ENCODE measurements around the gene SYT7. TPM values are rescaled to one million over a fixed set of nuclear protein-coding genes. Genes with fewer than 3 reads are reported as not detected.

Gene SYT7
- total and polyA plus RNA-seq, 2 of the 8 experiments (the other 6 are each of a cell fraction or from before 2014, with no cell fraction given): 9.6 to 10.5 TPM

DNA sequence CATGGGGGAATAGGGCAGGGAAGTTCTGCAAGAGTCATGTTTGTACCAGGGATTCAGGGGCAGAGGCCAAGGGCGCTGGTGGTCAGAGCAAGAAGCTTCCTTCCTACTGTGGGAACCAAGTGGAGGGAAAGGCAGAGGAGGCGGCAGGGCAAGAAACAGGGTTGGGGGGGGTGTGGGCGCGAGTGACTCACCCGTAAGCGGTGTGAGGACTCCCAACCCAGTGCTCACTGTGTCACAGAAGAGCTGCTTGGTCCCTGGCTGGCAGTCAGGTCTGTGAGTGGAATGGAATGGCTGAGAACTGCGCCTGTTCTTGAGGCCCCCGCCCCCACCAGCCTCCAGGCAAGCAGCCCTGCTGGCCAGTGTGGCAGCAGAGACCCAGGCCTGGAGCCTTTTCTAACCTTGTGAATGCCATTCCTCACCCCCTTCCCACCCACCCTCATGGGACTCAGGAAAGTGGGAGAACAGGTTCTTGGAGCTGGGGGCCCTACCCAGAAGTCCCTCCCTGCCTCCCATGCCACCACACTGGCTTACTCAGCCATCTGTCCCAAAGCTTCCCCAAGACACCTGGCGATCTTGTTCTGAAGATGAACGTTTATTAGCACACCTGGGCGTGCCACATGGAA lies 67.6 kb downstream of the SYT7 start:
- CTCF ChIA-PET (ENCODE audit: partially characterized antibody): interaction anchor here (0.7 to 40.4 kb wide), 14 partner anchors 8 to 123 kb away, joined by 3 to 2106 read pairs (median 6); a partner anchor contains a TSS
- Histone ChIP-seq H3K4me1 (replicated peaks in 1 of 4; ENCODE audit: control insufficient read depth in 3 of 4, insufficient read depth in 4 of 4, low read length in 3 of 4) (peaks cover 0 to 48% (median 31%) of the 10 kb centered on the region in 4 experiments; a peak in 6 of 7 replicates), H3K79me1 (ENCODE audit: low read depth, low read length) (no peaks in the 10 kb centered on the region), H3K4me3 (ENCODE audit: extremely low read depth in 1 of 4, insufficient read depth in 2 of 4, low read depth in 3 of 4, low read length in 4 of 4) (no peak overlapping the region), H3K79me2 (ENCODE audit: control insufficient read depth in 1 of 2, insufficient read depth in 2 of 2, low read length in 2 of 2) (no peaks in the 10 kb centered on the region), H3K9ac (replicated peaks in 1 of 4; ENCODE audit: extremely low read depth in 1 of 4, low read depth in 3 of 4, low read length in 3 of 4) (no peak overlapping the region), H3K9me3 (ENCODE audit: insufficient read depth in 2 of 2, low read depth in 1 of 2, low read length in 1 of 2) (no peaks in the 10 kb centered on the region), H3K56ac (replicated peaks; ENCODE audit: insufficient read length, low read depth, low read length) (no peak overlapping the region), H2AK5ac (ENCODE audit: low read depth, low read length) (peak overlapping the region; percentile 71; the same call in 1 of the 2 replicates), H4K5ac (ENCODE audit: insufficient read length, low read depth, low read length) (no peak overlapping the region), H2AFZ (ENCODE audit: low read length) (no peak overlapping the region), H3K36me3 (ENCODE audit: control insufficient read depth in 2 of 4, insufficient read depth in 4 of 4, low read length in 3 of 4) (no peaks in the 10 kb centered on the region), H4K8ac (ENCODE audit: extremely low read depth, insufficient read depth, low read length) (no peak overlapping the region), H4K20me1 (replicated peaks in 1 of 2; ENCODE audit: control insufficient read depth in 1 of 2, insufficient read depth in 2 of 2, low read length in 2 of 2) (peaks cover 0 to 2% of the 10 kb centered on the region in 2 experiments), H3K4ac (replicated peaks; ENCODE audit: insufficient read length, low read depth, low read length) (no peak overlapping the region), H2BK12ac (ENCODE audit: low read depth, low read length) (peak overlapping the region; percentile 94; the same call in 1 of the 2 replicates), H3K4me2 (ENCODE audit: insufficient read depth in 1 of 2, low read depth in 2 of 2, low read length in 2 of 2) (0 out of 4 replicates have a peak overlapping the region, but pooled peaks have one; percentile 4 to 39), H3K18ac (ENCODE audit: extremely low read depth, low read length) (peak overlapping the region; percentile 55; the same call in 1 of the 2 replicates), H3K23ac (ENCODE audit: insufficient read length) (no peak overlapping the region), H2BK120ac (replicated peaks; ENCODE audit: low read depth, low read length) (peak overlapping the region; percentile 67), H4K91ac (replicated peaks; ENCODE audit: insufficient read length, low read length) (peak overlapping the region; percentile 63), H2BK5ac (ENCODE audit: low read depth, low read length) (peak overlapping the region; percentile 92; the same call in 1 of the 2 replicates), H2BK15ac (ENCODE audit: low read length) (peak overlapping the region; percentile 88; the same call in 1 of the 2 replicates), H3K14ac (ENCODE audit: insufficient read length) (no peak overlapping the region), H3K27ac (ENCODE audit: low read depth, low read length) (0 out of 2 replicates have a peak overlapping the region, but pooled peaks have one; percentile 4), H3K27me3 (replicated peaks in 1 of 4; ENCODE audit: control insufficient read depth in 3 of 4, extremely low read depth in 1 of 4, insufficient read depth in 3 of 4, low read length in 3 of 4) (peaks cover 8 to 22% (median 16%) of the 10 kb centered on the region in 4 experiments), H3K23me2 (ENCODE audit: low read depth, low read length) (peaks cover 4% of the 10 kb centered on the region; the same call in 1 of the 2 replicates), H2BK20ac (ENCODE audit: low read length) (peak overlapping the region; percentile 97)
- no peak for DNase-seq (ENCODE audit: low read depth in 1 of 2, low spot score in 2 of 2)
- no peak for TF ChIP-seq CHD1 (IDR thresholded peaks at IDR 0.05; ENCODE audit: low read depth, low read length)
- TF ChIP-seq KDM1A (IDR thresholded peaks at IDR 0.05; ENCODE audit: borderline replicate concordance, low read length): 0 out of 2 replicates have a peak, but pooled peaks have one; percentile 15
- 70% methylated on average over 9 of the region's 11 CpGs; no CpG with 5 or more reads in 1 of the 2 experiments for WGBS, 2 experiments (ENCODE audit: extremely low coverage in 1 of 2, insufficient coverage in 1 of 2, insufficient read length in 1 of 2, insufficient replicate concordance in 2 of 2, low coverage in 1 of 2, low lambda C conversion rate in 2 of 2, missing lambda C conversion rate in 1 of 2)
- no peak for FAIRE-seq
- POLR2A ChIA-PET (ENCODE audit: partially characterized antibody): interaction anchor here (1.2 to 2.8 kb wide), 6 partner anchors 10 to 64 kb away, joined by 4 to 14 read pairs (median 7); no protein-coding TSS in a partner anchor

Measured in H1 (cell line).